Thyroid gland (tissue), 4 donors: ENCODE results near the gene AVPI1.
"Not testable (repeated sequence)": the region's sequence is repeated elsewhere in the genome, so short reads cannot be mapped to it uniquely, and the experiment has no call there.

ENCODE experiments used
- POLR2A ChIP-seq, 2 donors: fragments of 450-650 bp; IDR thresholded peaks; one replicate each; pipeline ENCODE4 v1.6.1; 2017; ENCODE audit warnings: antibody characterized with exemption in 2 of 2, mild to moderate bottlenecking in 2 of 2, moderate library complexity in 1 of 2
- TF ChIP-seq, protein P1 (sequence below), 6 experiments: fragments of 200-600 bp in 3 of 6; fragments of 450-650 bp in 3 of 6; sonication (generic) in 3 of 6; IDR thresholded peaks; one replicate each; pipeline ENCODE4 v1.5.1; 2016 to 2019; ENCODE audit warnings: antibody characterized with exemption in 6 of 6, mild to moderate bottlenecking in 2 of 6, inconsistent platforms in 1 of 6, moderate library complexity in 1 of 6

DNA sequence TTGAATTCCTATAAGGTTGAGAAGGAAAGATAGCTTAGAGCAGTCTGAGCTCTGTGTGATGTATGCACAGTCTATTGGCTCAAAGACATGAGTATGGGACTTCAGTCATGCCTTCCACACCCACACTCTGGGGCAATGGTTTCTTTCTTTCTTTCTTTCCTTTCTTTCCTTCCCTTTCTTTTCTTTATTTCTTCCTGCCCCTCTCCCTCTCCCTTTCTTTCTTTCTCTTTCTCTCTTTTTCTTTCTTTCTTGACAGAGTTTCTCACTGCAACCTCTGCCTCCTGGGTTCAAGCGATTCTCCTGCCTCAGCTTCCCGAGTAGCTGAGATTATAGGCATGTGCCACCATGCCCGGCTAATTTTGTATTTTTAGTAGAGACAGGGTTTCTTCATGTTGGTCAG, 48.0 kb downstream of the AVPI1 start:
- TF ChIP-seq, protein P1, sequence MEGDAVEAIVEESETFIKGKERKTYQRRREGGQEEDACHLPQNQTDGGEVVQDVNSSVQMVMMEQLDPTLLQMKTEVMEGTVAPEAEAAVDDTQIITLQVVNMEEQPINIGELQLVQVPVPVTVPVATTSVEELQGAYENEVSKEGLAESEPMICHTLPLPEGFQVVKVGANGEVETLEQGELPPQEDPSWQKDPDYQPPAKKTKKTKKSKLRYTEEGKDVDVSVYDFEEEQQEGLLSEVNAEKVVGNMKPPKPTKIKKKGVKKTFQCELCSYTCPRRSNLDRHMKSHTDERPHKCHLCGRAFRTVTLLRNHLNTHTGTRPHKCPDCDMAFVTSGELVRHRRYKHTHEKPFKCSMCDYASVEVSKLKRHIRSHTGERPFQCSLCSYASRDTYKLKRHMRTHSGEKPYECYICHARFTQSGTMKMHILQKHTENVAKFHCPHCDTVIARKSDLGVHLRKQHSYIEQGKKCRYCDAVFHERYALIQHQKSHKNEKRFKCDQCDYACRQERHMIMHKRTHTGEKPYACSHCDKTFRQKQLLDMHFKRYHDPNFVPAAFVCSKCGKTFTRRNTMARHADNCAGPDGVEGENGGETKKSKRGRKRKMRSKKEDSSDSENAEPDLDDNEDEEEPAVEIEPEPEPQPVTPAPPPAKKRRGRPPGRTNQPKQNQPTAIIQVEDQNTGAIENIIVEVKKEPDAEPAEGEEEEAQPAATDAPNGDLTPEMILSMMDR (IDR thresholded peaks at IDR 0.05) = not testable (repeated sequence)
- not testable (repeated sequence) for TF ChIP-seq POLR2A (IDR thresholded peaks at IDR 0.05)
